ENCODE results near the gene ADORA1. TPM values are rescaled to one million over a fixed set of nuclear protein-coding genes. Genes with fewer than 3 reads are reported as not detected.

Gene ADORA1
- total RNA-seq, 4 donors from 2014 or later: 1.3 to 5.6 TPM; not detected in 2

- Histone ChIP-seq H3K27ac (peak overlapping the region in 1 of 4 donors; percentile 12), H3K36me3 (no peaks in the 10 kb centered on the region), H3K27me3 (no peaks in the 10 kb centered on the region), H3K4me3 (no peak overlapping the region), H3K9me3 (no peaks in the 10 kb centered on the region), H3K4me1 (peaks cover 0 to 6% (median 0%) of the 10 kb centered on the region in 4 donors)
- in situ Hi-C loops (cut with MboI; ENCODE audit: low pct_ligation_motif_present in 1 of 4, low pct_unique_long_range_greater_than_20kb in 1 of 4, low sequenced_read_pairs in 3 of 4) (no loop called here), intact Hi-C loops (cut with DNase I; ENCODE audit: low total_unique reads) (no loop called here)
- WGBS, 2 donors (ENCODE audit: low coverage in 1 of 2): 60 to 85% methylated on average over 1 to 3 of the region's 3 CpGs
- TF ChIP-seq POLR2AphosphoS5 (IDR thresholded peaks at IDR 0.05) (no peak), CTCF (IDR thresholded peaks at IDR 0.05) (no peak), POLR2A (IDR thresholded peaks at IDR 0.05) (no peak), EP300 (IDR thresholded peaks at IDR 0.05; ENCODE audit: low read depth) (no peak)
- no peak for DNase-seq
Observed at GRCh38 chr1:203196371-203196770, 68.8 kb downstream of the ADORA1 start.

GRCh38 chr1:203197625-203198024, 70.1 kb downstream of the ADORA1 start:
- Histone ChIP-seq H3K27ac (no peak overlapping the region), H3K36me3 (no peaks in the 10 kb centered on the region), H3K4me1 (peaks cover 0 to 6% (median 0%) of the 10 kb centered on the region in 4 donors), H3K4me3 (no peak overlapping the region), H3K27me3 (no peaks in the 10 kb centered on the region), H3K9me3 (no peaks in the 10 kb centered on the region)
- no peak for DNase-seq
- in situ Hi-C loops (cut with MboI; ENCODE audit: low pct_ligation_motif_present in 1 of 4, low pct_unique_long_range_greater_than_20kb in 1 of 4, low sequenced_read_pairs in 3 of 4) (no loop called here), intact Hi-C loops (cut with DNase I; ENCODE audit: low total_unique reads) (no loop called here)
- TF ChIP-seq CTCF (IDR thresholded peaks at IDR 0.05) (no peak), EP300 (IDR thresholded peaks at IDR 0.05; ENCODE audit: low read depth) (no peak), POLR2AphosphoS5 (IDR thresholded peaks at IDR 0.05) (no peak), POLR2A (IDR thresholded peaks at IDR 0.05) (no peak)
- WGBS, 2 donors (ENCODE audit: low coverage in 1 of 2): 58% methylated on average over 3 of the region's 3 CpGs; no CpG with 5 or more reads in 1 of the 2 donors

- peaks cover 0 to 6% (median 1%) of the 10 kb centered on the region in 4 donors for H3K4me1 ChIP-seq
- no peak for TF ChIP-seq CTCF (IDR thresholded peaks at IDR 0.05)
- TF ChIP-seq EP300 (IDR thresholded peaks at IDR 0.05; ENCODE audit: low read depth): no peak
- TF ChIP-seq POLR2AphosphoS5 (IDR thresholded peaks at IDR 0.05): no peak
- no peak for TF ChIP-seq POLR2A (IDR thresholded peaks at IDR 0.05)
- no peak for DNase-seq
- in situ Hi-C loops (cut with MboI; ENCODE audit: low pct_ligation_motif_present in 1 of 4, low pct_unique_long_range_greater_than_20kb in 1 of 4, low sequenced_read_pairs in 3 of 4) (no loop called here), intact Hi-C loops (cut with DNase I; ENCODE audit: low total_unique reads) (no loop called here)
- no peak overlapping the region for H3K4me3 ChIP-seq
- 75% methylated on average over 3 of the region's 3 CpGs; no CpG with 5 or more reads in 1 of the 2 donors for WGBS, 2 donors (ENCODE audit: low coverage in 1 of 2)
- no peaks in the 10 kb centered on the region for H3K27me3 ChIP-seq
- H3K27ac ChIP-seq: peak overlapping the region in 1 of 4 donors; percentile 45
- no peaks in the 10 kb centered on the region for H3K36me3 ChIP-seq
- no peaks in the 10 kb centered on the region for H3K9me3 ChIP-seq
Observed at GRCh38 chr1:203199002-203199401, 71.5 kb downstream of the ADORA1 start.

GRCh38 chr1:203199481-203199815, 71.9 kb downstream of the ADORA1 start:
- in situ Hi-C loops (cut with MboI; ENCODE audit: low pct_ligation_motif_present in 1 of 4, low pct_unique_long_range_greater_than_20kb in 1 of 4, low sequenced_read_pairs in 3 of 4): no loop called here
- Histone ChIP-seq H3K4me3 (no peak overlapping the region), H3K27ac (peak overlapping the region; percentile 45 to 69 (median 57)), H3K9me3 (no peaks in the 10 kb centered on the region), H3K4me1 (peaks cover 0 to 6% (median 1%) of the 10 kb centered on the region in 4 donors), H3K36me3 (no peaks in the 10 kb centered on the region), H3K27me3 (no peaks in the 10 kb centered on the region)
- no peak for DNase-seq
- TF ChIP-seq EP300 (IDR thresholded peaks at IDR 0.05; ENCODE audit: low read depth) (no peak), POLR2A (IDR thresholded peaks at IDR 0.05) (no peak)
- WGBS, 2 donors (ENCODE audit: low coverage in 1 of 2): 83 to 84% methylated on average over 1 to 6 of the region's 6 CpGs
- intact Hi-C loops (cut with DNase I; ENCODE audit: low total_unique reads): no loop called here

Data from transverse colon (tissue), 4 donors.